HepG2 (cell line): ENCODE data around the gene LTB4R. TPM values are rescaled to one million over a fixed set of nuclear protein-coding genes. Genes with fewer than 3 reads are reported as not detected.

Experiments used
- ADNP ChIP-seq: sonication (generic); formaldehyde crosslinking; IDR thresholded peaks from 2 replicates; pipeline ENCODE4 v1.4.0; 2020; ENCODE audit warnings: missing genetic modification reagents
- ARNTL ChIP-seq: sonication (generic); formaldehyde crosslinking; IDR thresholded peaks from 2 replicates; pipeline ENCODE4 v1.4.0; 2020; ENCODE audit warnings: mild to moderate bottlenecking, missing genetic modification reagents
- DR1 ChIP-seq: sonication (generic); formaldehyde crosslinking; IDR thresholded peaks from 2 replicates; pipeline ENCODE4 v1.8.0; 2021; ENCODE audit warnings: mild to moderate bottlenecking, missing genetic modification reagents, inconsistent platforms
- FOXA3 ChIP-seq: IDR thresholded peaks from 2 replicates; pipeline ENCODE4 v1.6.1; 2016; ENCODE audit warnings: missing genetic modification reagents, missing compliant biosample characterization
- FOXC1 ChIP-seq: sonication (generic); formaldehyde crosslinking; IDR thresholded peaks from 2 replicates; pipeline ENCODE4 v1.8.0; 2022; ENCODE audit warnings: mild to moderate bottlenecking, missing genetic modification reagents, borderline replicate concordance
- FOXK1 ChIP-seq: sonication (generic); formaldehyde crosslinking; IDR thresholded peaks from 2 replicates; pipeline ENCODE4 v1.4.0; 2020; ENCODE audit warnings: low read depth, missing genetic modification reagents, borderline replicate concordance
- HDAC2 ChIP-seq: sonication (generic); formaldehyde crosslinking; IDR thresholded peaks from 2 replicates; pipeline ENCODE4 v1.4.0; 2020; ENCODE audit warnings: missing genetic modification reagents
- HNRNPH1 ChIP-seq: fragments of 200-400 bp; formaldehyde crosslinking; optimal IDR thresholded peaks from 2 replicates; pipeline ENCODE3; 2017; ENCODE audit warnings: mild to moderate bottlenecking, low read depth, low read length
- IKZF1 ChIP-seq: fragments of 450-650 bp; IDR thresholded peaks from 2 replicates; pipeline ENCODE4 v1.7.1; 2016
- ISX ChIP-seq: sonication (generic); formaldehyde crosslinking; conservative IDR thresholded peaks from 2 replicates; pipeline ENCODE4 v1.5.0; 2020; ENCODE audit warnings: missing genetic modification reagents
- KLF16 ChIP-seq, 2 experiments: sonication (generic) in 1 of 2; formaldehyde crosslinking in 1 of 2; IDR thresholded peaks; 2 replicates each; pipeline versions ENCODE4 v1.6.1 to v1.8.0; 2016 to 2023; ENCODE audit warnings: missing genetic modification reagents in 2 of 2, missing compliant biosample characterization in 1 of 2
- MTF1 ChIP-seq: sonication (generic); formaldehyde crosslinking; IDR thresholded peaks from 2 replicates; pipeline ENCODE4 v1.5.0; 2020; ENCODE audit warnings: missing genetic modification reagents
- NBN ChIP-seq: fragments of 450-650 bp; conservative IDR thresholded peaks from 2 replicates; pipeline ENCODE4 v1.6.1; 2017
- NCOA2 ChIP-seq: sonication (generic); formaldehyde crosslinking; IDR thresholded peaks from 2 replicates; pipeline ENCODE4 v1.8.0; 2022; ENCODE audit warnings: inconsistent platforms
- NFATC3 ChIP-seq: sonication (generic); formaldehyde crosslinking; IDR thresholded peaks from 2 replicates; pipeline ENCODE4 v1.5.1; 2020; ENCODE audit warnings: mild to moderate bottlenecking, missing genetic modification reagents
- NFE2 ChIP-seq: sonication (generic); formaldehyde crosslinking; IDR thresholded peaks from 2 replicates; pipeline ENCODE4 v1.4.0; 2020; ENCODE audit warnings: missing genetic modification reagents
- PAF1 ChIP-seq: IDR thresholded peaks from 2 replicates; pipeline ENCODE4 v1.6.1; 2016; ENCODE audit warnings: missing genetic modification reagents, missing compliant biosample characterization
- RARG ChIP-seq: sonication (generic); formaldehyde crosslinking; IDR thresholded peaks from 2 replicates; pipeline ENCODE4 v1.4.0; 2020; ENCODE audit warnings: low read depth, mild to moderate bottlenecking, missing genetic modification reagents
- RBM22 ChIP-seq: fragments of 200-400 bp; formaldehyde crosslinking; optimal IDR thresholded peaks from 2 replicates; pipeline ENCODE3; 2017; ENCODE audit warnings: mild to moderate bottlenecking, low read length, moderate library complexity
- RNF2 ChIP-seq: fragments of 450-650 bp; conservative IDR thresholded peaks from 2 replicates; pipeline ENCODE4 v1.6.1; 2016; ENCODE audit warnings: low read depth
- SP4 ChIP-seq: sonication (generic); formaldehyde crosslinking; IDR thresholded peaks from 2 replicates; pipeline ENCODE4 v1.8.1; 2023; ENCODE audit warnings: mild to moderate bottlenecking, missing genetic modification reagents
- TCF7 ChIP-seq: sonication (generic); IDR thresholded peaks from 2 replicates; pipeline ENCODE4 v1.6.1; 2016; ENCODE audit warnings: antibody characterized with exemption, low read depth
- U2AF2 ChIP-seq: fragments of 200-400 bp; formaldehyde crosslinking; IDR thresholded peaks from 2 replicates; pipeline ENCODE4 v1.6.1; 2017; ENCODE audit warnings: low read depth, mild to moderate bottlenecking, low read length
- YY1 ChIP-seq: IDR thresholded peaks from 2 replicates; pipeline ENCODE4 v1.6.1; 2011; ENCODE audit warnings: low read length, low read depth, moderate library complexity, mild to moderate bottlenecking; ENCODE audit not compliant: insufficient read depth, insufficient replicate concordance
- ZBTB14 ChIP-seq: sonication (generic); formaldehyde crosslinking; IDR thresholded peaks from 2 replicates; pipeline ENCODE4 v1.4.0; 2020; ENCODE audit warnings: missing genetic modification reagents
- ZFYVE20 ChIP-seq: sonication (generic); formaldehyde crosslinking; IDR thresholded peaks from 2 replicates; pipeline ENCODE4 v1.8.0; 2023; ENCODE audit warnings: low read depth, mild to moderate bottlenecking, moderate library complexity, missing genetic modification reagents, borderline replicate concordance
- ZMYM2 ChIP-seq: sonication (generic); formaldehyde crosslinking; IDR thresholded peaks from 2 replicates; pipeline ENCODE4 v1.8.0; 2022; ENCODE audit warnings: mild to moderate bottlenecking, missing genetic modification reagents
- ZNF230 ChIP-seq: sonication (generic); formaldehyde crosslinking; IDR thresholded peaks from 2 replicates; pipeline ENCODE4 v1.4.0; 2020; ENCODE audit warnings: mild to moderate bottlenecking, missing genetic modification reagents
- ZNF430 ChIP-seq: sonication (generic); formaldehyde crosslinking; IDR thresholded peaks from 2 replicates; pipeline ENCODE4 v1.9.0; 2021; ENCODE audit warnings: mild to moderate bottlenecking, missing genetic modification reagents
- polyA plus RNA-seq, 8 experiments: library from polyadenylated mRNA; depleted of rRNA in 3 of 8; stranded (reverse) in 7 of 8; unstranded in 1 of 8; fragments of >200 nt; fragmentation: Illumina TruSeq in 4 of 8; extraction: Trizol in 4 of 8; gene quantifications; 2 replicates each; pipeline versions ENCODE4 v1.2.1 to v1.2.3, GENCODE V29; 2011 to 2016; ENCODE audit warnings: low read depth in 4 of 8, missing spikeins in 1 of 8, mixed read lengths in 1 of 8; ENCODE audit not compliant: insufficient read depth in 1 of 8
- total RNA-seq, 5 experiments: library from RNA; depleted of rRNA; stranded (reverse); fragments of >200 nt; fragmentation: Illumina TruSeq; extraction: Trizol; gene quantifications; 2 replicates each; pipeline ENCODE4 v1.2.3, GENCODE V29; 2016; ENCODE audit warnings: low read depth in 1 of 5
- TF ChIP-seq, protein P1 (sequence below): sonication (generic); formaldehyde crosslinking; IDR thresholded peaks from 2 replicates; pipeline ENCODE4 v1.5.0; 2020; ENCODE audit warnings: missing genetic modification reagents, mild to moderate bottlenecking, borderline replicate concordance
- TF ChIP-seq, protein P2 (sequence below): sonication (generic); formaldehyde crosslinking; IDR thresholded peaks from 2 replicates; pipeline ENCODE4 v1.4.0; 2020; ENCODE audit warnings: missing genetic modification reagents
- TF ChIP-seq, protein P3 (sequence below): fragments of 450-650 bp; IDR thresholded peaks from 2 replicates; pipeline ENCODE4 v1.6.1; 2017

Gene LTB4R
- total and polyA plus RNA-seq, 2 of the 13 experiments (the other 11 are each of a cell fraction or from before 2014, with no cell fraction given): 3.2 to 8.2 TPM

- no peak for TF ChIP-seq DR1 (CRISPR knock-in tag)
- no peak for TF ChIP-seq NFATC3 (CRISPR knock-in tag)
- TF ChIP-seq RBM22: no peak
- TF ChIP-seq NCOA2 (CRISPR knock-in tag): 0 out of 2 replicates have a peak, but pooled peaks have one; percentile 10
- no peak for TF ChIP-seq MTF1 (CRISPR knock-in tag)
- no peak for TF ChIP-seq ISX (CRISPR knock-in tag)
- TF ChIP-seq ZMYM2 (CRISPR knock-in tag): no peak
- TF ChIP-seq ARNTL (CRISPR knock-in tag): no peak
- no peak for TF ChIP-seq TCF7
- TF ChIP-seq PAF1 (CRISPR knock-in tag): no peak; the same call in 1 of the 2 replicates
- peak; percentile 28; the same call in 1 of the 2 replicates for TF ChIP-seq FOXA3 (CRISPR knock-in tag)
- TF ChIP-seq NFE2 (CRISPR knock-in tag): no peak
- no peak for TF ChIP-seq HDAC2 (CRISPR knock-in tag)
- peak; percentile 10 for TF ChIP-seq HNRNPH1
- TF ChIP-seq FOXK1 (CRISPR knock-in tag): no peak
- peak; percentile 62 for TF ChIP-seq YY1
- TF ChIP-seq KLF16 (CRISPR knock-in tag; IDR thresholded peaks at IDR 0.05): no peak
- TF ChIP-seq U2AF2: no peak
- TF ChIP-seq ZNF430 (CRISPR knock-in tag): peak; percentile 95
- no peak for TF ChIP-seq RARG (CRISPR knock-in tag)
- TF ChIP-seq, protein P1, sequence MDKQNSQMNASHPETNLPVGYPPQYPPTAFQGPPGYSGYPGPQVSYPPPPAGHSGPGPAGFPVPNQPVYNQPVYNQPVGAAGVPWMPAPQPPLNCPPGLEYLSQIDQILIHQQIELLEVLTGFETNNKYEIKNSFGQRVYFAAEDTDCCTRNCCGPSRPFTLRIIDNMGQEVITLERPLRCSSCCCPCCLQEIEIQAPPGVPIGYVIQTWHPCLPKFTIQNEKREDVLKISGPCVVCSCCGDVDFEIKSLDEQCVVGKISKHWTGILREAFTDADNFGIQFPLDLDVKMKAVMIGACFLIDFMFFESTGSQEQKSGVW (CRISPR knock-in tag): no peak
- TF ChIP-seq, protein P2, sequence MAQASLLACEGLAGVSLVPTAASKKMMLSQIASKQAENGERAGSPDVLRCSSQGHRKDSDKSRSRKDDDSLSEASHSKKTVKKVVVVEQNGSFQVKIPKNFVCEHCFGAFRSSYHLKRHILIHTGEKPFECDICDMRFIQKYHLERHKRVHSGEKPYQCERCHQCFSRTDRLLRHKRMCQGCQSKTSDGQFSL (CRISPR knock-in tag): no peak; the same call in 1 of the 2 replicates
- no peak for TF ChIP-seq NBN
- no peak for TF ChIP-seq ZBTB14 (CRISPR knock-in tag)
- no peak for TF ChIP-seq ZNF230
- TF ChIP-seq ZFYVE20: no peak
- no peak for TF ChIP-seq ADNP
- no peak for TF ChIP-seq RNF2
- TF ChIP-seq, protein P3, sequence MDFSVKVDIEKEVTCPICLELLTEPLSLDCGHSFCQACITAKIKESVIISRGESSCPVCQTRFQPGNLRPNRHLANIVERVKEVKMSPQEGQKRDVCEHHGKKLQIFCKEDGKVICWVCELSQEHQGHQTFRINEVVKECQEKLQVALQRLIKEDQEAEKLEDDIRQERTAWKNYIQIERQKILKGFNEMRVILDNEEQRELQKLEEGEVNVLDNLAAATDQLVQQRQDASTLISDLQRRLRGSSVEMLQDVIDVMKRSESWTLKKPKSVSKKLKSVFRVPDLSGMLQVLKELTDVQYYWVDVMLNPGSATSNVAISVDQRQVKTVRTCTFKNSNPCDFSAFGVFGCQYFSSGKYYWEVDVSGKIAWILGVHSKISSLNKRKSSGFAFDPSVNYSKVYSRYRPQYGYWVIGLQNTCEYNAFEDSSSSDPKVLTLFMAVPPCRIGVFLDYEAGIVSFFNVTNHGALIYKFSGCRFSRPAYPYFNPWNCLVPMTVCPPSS: no peak
- TF ChIP-seq FOXC1: no peak
- TF ChIP-seq SP4 (CRISPR knock-in tag): 0 out of 2 replicates have a peak, but pooled peaks have one; percentile 19
- TF ChIP-seq IKZF1: no peak
Measured at GRCh38 chr14:24315243-24315806, 4.0 kb downstream of the LTB4R start (continued).
